Activated CD4-positive, alpha-beta T cell treated with anti-CD3 and anti-CD28 coated beads for 36 hours (primary cell): ENCODE results near the gene SNRPD3. TPM values are rescaled to one million over a fixed set of nuclear protein-coding genes. Genes with fewer than 3 reads are reported as not detected.
"Not testable (repeated sequence)": the region's sequence is repeated elsewhere in the genome, so short reads cannot be mapped to it uniquely, and the experiment has no call there.

ENCODE experiments used
- ATAC-seq: fragments of 200-7000 bp; cut with Tn5 transposase; one replicate; pipeline ENCODE4 v1.10.0; 2021; ENCODE audit warnings: mild to moderate bottlenecking, moderate library complexity
- CTCF ChIA-PET: fragments of 350-600 bp; sonication (Branson Sonifier 250); formaldehyde crosslinking; loops from one replicate; lab custom pipeline; 2021; ENCODE audit warnings: antibody characterized with exemption; lab: Charles Lee
- POLR2A ChIA-PET: fragments of 350-600 bp; sonication (Branson Sonifier 250); formaldehyde crosslinking; loops from one replicate; lab custom pipeline; 2021; ENCODE audit warnings: antibody characterized with exemption, inconsistent platforms; lab: Charles Lee
- DNase-seq: peaks from one replicate; pipeline ENCODE4 v3.0.0-alpha.2; 2020
- H3K27ac Mint-ChIP-seq: one replicate; pipeline ENCODE4 v1.8.0; 2021; ENCODE audit warnings: mixed read lengths
- H3K27me3 Mint-ChIP-seq: one replicate; pipeline ENCODE4 v1.8.0; 2021; ENCODE audit warnings: mixed read lengths
- H3K36me3 Mint-ChIP-seq: one replicate; pipeline ENCODE4 v1.8.0; 2021; ENCODE audit warnings: low read depth, mixed read lengths
- H3K4me1 Mint-ChIP-seq: one replicate; pipeline ENCODE4 v1.8.0; 2021; ENCODE audit warnings: mixed read lengths
- H3K4me3 Mint-ChIP-seq: one replicate; pipeline ENCODE4 v1.8.0; 2021; ENCODE audit warnings: mild to moderate bottlenecking, moderate library complexity, mixed read lengths
- H3K9me3 Mint-ChIP-seq: one replicate; pipeline ENCODE4 v1.8.0; 2021; ENCODE audit warnings: low read depth, mixed read lengths
- intact Hi-C, 2 experiments: fragments of 100-400 bp; cut with DNase I in 1 of 2; cut with micrococcal nuclease in 1 of 2; formaldehyde crosslinking; loops; one replicate each; pipeline versions ENCODE4 v1.14.2 to v1.15.1; 2022 to 2024; cut with DNase I, micrococcal nuclease
- total RNA-seq, 2 experiments: library from RNA; stranded (reverse); gene quantifications; one replicate each; pipeline ENCODE4 v1.2.3, GENCODE V29; 2021

SNRPD3 gene
- total RNA-seq, 2 experiments from 2014 or later = 156 to 232 TPM

- Mint-ChIP-seq H3K4me3 (no peak overlapping the region), H3K27me3 (no peaks in the 10 kb centered on the region), H3K9me3 (no peaks in the 10 kb centered on the region), H3K4me1 (peaks cover 2% of the 10 kb centered on the region), H3K27ac (no peak overlapping the region), H3K36me3 (no peaks in the 10 kb centered on the region)
- DNase-seq = no peak
- intact Hi-C loops = no loop called here
- no peak for ATAC-seq
- ChIA-PET CTCF (interaction anchor here (0.6 to 1.0 kb wide), 2 partner anchors 13 to 91 kb away, joined by 3 to 4 read pairs; no protein-coding TSS in a partner anchor), POLR2A (no interaction called here)
These were observed 38.4 kb upstream of the SNRPD3 start for GRCh38 chr22:24517446-24517845.

DNA sequence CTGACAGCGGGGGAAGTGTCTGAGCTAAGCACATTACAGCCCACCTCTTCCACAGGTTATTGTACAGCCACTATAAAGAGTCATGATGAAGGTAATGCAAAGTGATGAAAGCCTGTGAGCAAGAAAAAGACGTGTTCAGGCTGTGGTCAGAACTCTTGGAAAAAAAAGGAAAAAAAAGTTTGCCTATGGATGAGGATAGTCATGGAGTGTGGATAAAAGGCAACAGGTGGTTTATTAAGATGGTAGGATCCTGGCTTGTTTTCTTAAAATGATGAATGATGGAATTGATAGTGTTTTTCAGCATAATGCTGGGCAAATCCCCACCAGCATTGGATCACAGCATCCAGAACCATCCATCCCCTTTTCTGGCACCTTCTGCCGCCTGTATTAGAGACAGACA lies 37.6 kb upstream of the SNRPD3 start:
- H3K27ac Mint-ChIP-seq = no peak overlapping the region
- H3K4me3 Mint-ChIP-seq = no peak overlapping the region
- no peaks in the 10 kb centered on the region for H3K9me3 Mint-ChIP-seq
- H3K27me3 Mint-ChIP-seq = no peaks in the 10 kb centered on the region
- ATAC-seq = no peak
- intact Hi-C loops = no loop called here
- ChIA-PET POLR2A (interaction anchor here (0.7 kb wide), 1 partner anchor 19 kb away, joined by 3 read pairs; no protein-coding TSS in a partner anchor), CTCF (interaction anchor here (0.6 to 1.2 kb wide), 4 partner anchors 12 to 97 kb away, joined by 3 to 4 read pairs (median 3); no protein-coding TSS in a partner anchor)
- peaks cover 2% of the 10 kb centered on the region for H3K4me1 Mint-ChIP-seq
- DNase-seq = no peak
- no peaks in the 10 kb centered on the region for H3K36me3 Mint-ChIP-seq

GRCh38 chr22:24518771-24519485 lies 36.9 kb upstream of the SNRPD3 start:
- DNase-seq = no peak
- Mint-ChIP-seq H3K4me3 (no peak overlapping the region), H3K4me1 (peaks cover 2% of the 10 kb centered on the region), H3K36me3 (no peaks in the 10 kb centered on the region), H3K27ac (no peak overlapping the region), H3K9me3 (no peaks in the 10 kb centered on the region), H3K27me3 (no peaks in the 10 kb centered on the region)
- ChIA-PET POLR2A (no interaction called here), CTCF (interaction anchor here (0.7 to 1.2 kb wide), 3 partner anchors 16 to 97 kb away, joined by 3 read pairs; no protein-coding TSS in a partner anchor)
- intact Hi-C loops = no loop called here
- no peak for ATAC-seq

DNA sequence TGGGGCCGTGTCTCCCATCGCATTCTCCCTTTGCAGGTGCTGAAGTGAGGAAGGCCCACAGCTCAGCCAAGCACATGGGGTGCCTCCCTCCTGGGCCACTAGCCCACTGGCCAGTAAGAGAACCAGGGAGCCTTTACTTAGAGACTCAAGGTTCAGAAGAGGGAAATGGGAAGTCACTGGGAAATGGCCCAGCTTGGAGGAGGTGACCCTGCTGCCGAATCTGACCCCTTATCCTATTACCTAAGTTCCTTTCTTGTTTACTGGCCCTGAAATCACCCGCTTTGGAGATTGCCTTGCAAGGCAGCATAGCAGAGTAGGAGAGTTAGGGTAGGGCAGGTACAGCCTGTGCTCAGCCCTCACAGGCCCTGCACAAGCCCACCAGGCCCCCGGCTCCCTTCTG lies 36.3 kb upstream of the SNRPD3 start:
- Mint-ChIP-seq H3K27me3 (no peaks in the 10 kb centered on the region), H3K4me1 (peaks cover 2% of the 10 kb centered on the region), H3K27ac (no peak overlapping the region), H3K9me3 (no peaks in the 10 kb centered on the region), H3K4me3 (no peak overlapping the region), H3K36me3 (no peaks in the 10 kb centered on the region)
- intact Hi-C loops = no loop called here
- CTCF ChIA-PET = no interaction called here
- no peak for DNase-seq
- POLR2A ChIA-PET = no interaction called here
- no peak for ATAC-seq

GRCh38 chr22:24521791-24522245 lies 34.0 kb upstream of the SNRPD3 start:
- DNase-seq (peak; percentile 73), ATAC-seq (peak; percentile 84)
- Mint-ChIP-seq H3K27me3 (no peaks in the 10 kb centered on the region), H3K4me3 (no peak overlapping the region), H3K36me3 (no peaks in the 10 kb centered on the region), H3K27ac (no peak overlapping the region), H3K4me1 (peaks cover 8% of the 10 kb centered on the region), H3K9me3 (no peaks in the 10 kb centered on the region)
- intact Hi-C loops = loop anchor here (1.0 to 10.0 kb wide), 4 partner anchors 99 to 337 kb away; partner anchors contain the start of gene SUSD2 (in 1 of the 2)
- CTCF ChIA-PET = interaction anchor here (0.6 to 2.1 kb wide), 10 partner anchors 25 to 295 kb away, joined by 3 to 12 read pairs (median 4); partner anchors contain the start of gene ADORA2A
- POLR2A ChIA-PET = no interaction called here

DNA sequence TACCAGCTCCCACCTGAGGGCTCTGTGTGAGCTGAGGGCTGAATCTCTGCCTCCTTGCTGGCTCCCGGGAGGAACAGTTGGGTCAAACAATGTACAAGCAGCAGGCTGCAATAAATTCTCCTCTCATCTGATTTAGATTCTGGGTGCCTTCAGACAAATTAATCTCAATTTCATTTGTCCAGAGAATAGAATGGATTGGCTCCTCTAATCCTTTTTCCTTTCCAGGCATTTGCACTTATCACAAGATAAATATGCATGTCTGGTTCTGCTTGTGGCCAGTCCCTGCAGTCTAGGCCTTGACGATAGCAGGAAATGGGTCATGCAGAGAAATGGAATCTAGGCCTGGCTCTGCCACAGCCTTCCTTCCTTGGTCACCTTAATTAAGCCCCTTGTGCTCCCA lies 31.9 kb upstream of the SNRPD3 start:
- no peak overlapping the region for H3K4me3 Mint-ChIP-seq
- H3K9me3 Mint-ChIP-seq = no peaks in the 10 kb centered on the region
- DNase-seq (no peak), ATAC-seq (no peak)
- no peak overlapping the region for H3K27ac Mint-ChIP-seq
- POLR2A ChIA-PET = no interaction called here
- H3K36me3 Mint-ChIP-seq = no peaks in the 10 kb centered on the region
- H3K27me3 Mint-ChIP-seq = no peaks in the 10 kb centered on the region
- CTCF ChIA-PET = interaction anchor here (0.7 to 2.1 kb wide), 4 partner anchors 98 to 388 kb away, joined by 3 to 7 read pairs (median 3); no protein-coding TSS in a partner anchor
- intact Hi-C loops = loop anchor here in 1 of 2 experiments (2.0 to 10.0 kb wide), 2 partner anchors 103 to 339 kb away; partner anchors contain the start of gene SUSD2
- H3K4me1 Mint-ChIP-seq = peaks cover 8% of the 10 kb centered on the region

DNA sequence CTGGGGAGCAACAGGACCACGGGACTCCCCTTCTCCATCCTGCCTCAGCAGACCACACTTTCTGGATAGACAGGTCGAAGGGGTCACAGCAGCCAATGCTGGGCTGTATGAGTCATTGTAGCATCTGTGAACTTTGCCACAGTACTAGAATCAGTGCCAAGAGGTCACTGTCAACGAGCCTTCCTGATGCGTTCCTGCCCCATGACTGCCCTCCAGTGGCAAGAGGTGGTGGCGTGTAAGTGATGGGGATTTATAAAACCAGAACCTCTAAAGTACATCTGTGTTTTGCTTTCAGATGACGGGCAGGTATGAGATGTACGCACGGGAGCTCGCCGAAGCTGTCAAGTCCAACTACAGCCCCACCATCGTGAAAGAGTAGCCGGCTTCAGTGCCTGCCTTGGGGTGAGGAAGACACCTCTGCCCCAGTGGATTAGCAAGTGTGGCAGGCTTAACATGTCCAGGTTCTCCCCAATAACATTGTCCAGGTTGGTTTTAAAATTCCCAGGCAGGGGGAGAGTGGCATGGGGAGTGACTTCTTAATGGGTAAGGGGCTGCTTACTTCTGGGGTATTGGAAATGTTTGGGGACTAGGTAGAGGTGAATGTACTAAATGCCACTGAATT lies 30.3 kb upstream of the SNRPD3 start:
- peak; percentile 90 for DNase-seq
- H3K27me3 Mint-ChIP-seq = no peaks in the 10 kb centered on the region
- ATAC-seq = peak; percentile 92
- intact Hi-C loops = loop anchor here (1.0 to 10.0 kb wide), 8 partner anchors 30 to 341 kb away; partner anchors contain the start of genes GUCD1 (in 1 of the 2), SNRPD3 (in 1 of the 2), SPECC1L (in 1 of the 2) and SUSD2 (in 1 of the 2)
- H3K9me3 Mint-ChIP-seq = no peaks in the 10 kb centered on the region
- H3K4me3 Mint-ChIP-seq = no peak overlapping the region
- no peak overlapping the region for H3K27ac Mint-ChIP-seq
- H3K4me1 Mint-ChIP-seq = peaks cover 8% of the 10 kb centered on the region
- ChIA-PET CTCF (interaction anchor here (0.7 to 2.4 kb wide), 15 partner anchors 11 to 336 kb away, joined by 3 to 10 read pairs (median 3); no protein-coding TSS in a partner anchor), POLR2A (no interaction called here)
- no peaks in the 10 kb centered on the region for H3K36me3 Mint-ChIP-seq

- intact Hi-C loops = loop anchor here (5.0 to 10.0 kb wide), 3 partner anchors 254 to 341 kb away; partner anchors contain the start of genes SPECC1L (in 1 of the 2) and SUSD2 (in 1 of the 2)
- H3K4me3 Mint-ChIP-seq = no peak overlapping the region
These were observed 29.6 kb upstream of the SNRPD3 start for GRCh38 chr22:24526191-24526590.

DNA sequence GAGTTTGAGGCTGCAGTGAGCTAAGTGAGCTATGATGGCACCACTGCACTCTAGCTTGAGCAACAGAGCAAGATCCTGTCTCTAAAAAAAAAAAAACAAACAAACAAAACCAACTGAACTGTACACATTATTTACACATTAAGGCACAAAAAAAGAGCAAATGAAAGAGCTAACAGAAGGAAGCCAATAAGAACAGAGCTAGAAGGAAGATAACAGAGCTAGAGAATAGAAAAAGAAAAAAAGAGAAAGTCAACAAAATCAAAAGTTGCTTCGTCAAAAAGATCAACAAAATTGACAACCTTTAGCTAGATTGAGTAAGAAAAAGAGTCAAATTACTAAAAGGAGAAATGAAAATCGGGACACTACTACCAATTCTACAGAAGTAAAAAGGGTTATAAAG lies 25.9 kb upstream of the SNRPD3 start:
- Mint-ChIP-seq H3K36me3 (no peaks in the 10 kb centered on the region), H3K4me3 (no peak overlapping the region), H3K27me3 (no peaks in the 10 kb centered on the region), H3K27ac (no peak overlapping the region), H3K4me1 (peaks cover 5% of the 10 kb centered on the region), H3K9me3 (no peaks in the 10 kb centered on the region)
- DNase-seq (no peak), ATAC-seq (no peak)
- intact Hi-C loops = loop anchor here (5.0 to 10.0 kb wide), 3 partner anchors 258 to 345 kb away; partner anchors contain the start of genes SPECC1L (in 1 of the 2) and SUSD2 (in 1 of the 2)
- ChIA-PET POLR2A (interaction anchor here (0.7 kb wide), 1 partner anchor 23 kb away, joined by 4 read pairs; no protein-coding TSS in a partner anchor), CTCF (interaction anchor here (0.8 to 1.6 kb wide), 7 partner anchors 12 to 209 kb away, joined by 3 to 4 read pairs (median 3); partner anchors contain the start of gene ADORA2A)

More at GRCh38 chr22:24526191-24526590, 29.6 kb upstream of the SNRPD3 start:
- peaks cover 8% of the 10 kb centered on the region for H3K4me1 Mint-ChIP-seq
- ATAC-seq = no peak
- H3K36me3 Mint-ChIP-seq = no peaks in the 10 kb centered on the region
- CTCF ChIA-PET = interaction anchor here (0.7 to 2.4 kb wide), 16 partner anchors 11 to 337 kb away, joined by 3 to 10 read pairs (median 3); no protein-coding TSS in a partner anchor
- no peaks in the 10 kb centered on the region for H3K9me3 Mint-ChIP-seq
- H3K27ac Mint-ChIP-seq = no peak overlapping the region
- no peaks in the 10 kb centered on the region for H3K27me3 Mint-ChIP-seq
- POLR2A ChIA-PET = no interaction called here
- DNase-seq = no peak

- ChIA-PET POLR2A (interaction anchor here (0.7 kb wide), 1 partner anchor 30 kb away, joined by 3 read pairs; no protein-coding TSS in a partner anchor), CTCF (interaction anchor here (0.9 to 1.6 kb wide), 3 partner anchors 23 to 210 kb away, joined by 3 read pairs; no protein-coding TSS in a partner anchor)
- H3K27ac Mint-ChIP-seq, H3K4me3 Mint-ChIP-seq, ATAC-seq, H3K9me3 Mint-ChIP-seq, DNase-seq, H3K27me3 Mint-ChIP-seq, H3K4me1 Mint-ChIP-seq, intact Hi-C loops, H3K36me3 Mint-ChIP-seq: not testable (repeated sequence)
These were observed 24.8 kb upstream of the SNRPD3 start for GRCh38 chr22:24530968-24531367.

DNA sequence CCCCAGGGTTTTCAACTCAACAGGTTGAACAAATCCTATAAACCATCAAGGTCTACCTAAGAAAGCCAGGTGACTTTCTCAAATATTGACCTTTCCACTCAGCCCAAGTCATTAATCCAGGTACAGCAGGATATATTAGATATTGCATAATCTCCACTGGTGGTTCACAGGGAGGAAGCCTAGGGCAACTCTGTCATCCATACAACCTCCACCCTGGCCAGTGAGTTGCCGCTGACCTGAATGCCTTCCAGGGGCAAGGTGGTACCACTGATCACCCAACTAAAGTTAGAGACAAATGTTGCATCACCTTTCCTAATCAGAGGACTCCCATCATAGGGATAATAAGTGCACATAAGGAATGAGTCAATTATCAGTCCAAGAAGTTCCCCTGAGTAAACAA lies 23.7 kb upstream of the SNRPD3 start:
- Mint-ChIP-seq H3K27ac (no peak overlapping the region), H3K9me3 (no peaks in the 10 kb centered on the region), H3K4me3 (no peak overlapping the region), H3K27me3 (no peaks in the 10 kb centered on the region), H3K4me1 (no peaks in the 10 kb centered on the region), H3K36me3 (no peaks in the 10 kb centered on the region)
- DNase-seq (no peak), ATAC-seq (no peak)
- ChIA-PET POLR2A (no interaction called here), CTCF (no interaction called here)
- intact Hi-C loops = no loop called here
